Adipose tissue (tissue), 3 donors: ENCODE measurements around the gene KIF2C. TPM values are rescaled to one million over a fixed set of nuclear protein-coding genes. Genes with fewer than 3 reads are reported as not detected.
A peak's percentile ranks its signal among the peaks of the same experiment; 100 is the strongest.
"Not testable (repeated sequence)": the region's sequence is repeated elsewhere in the genome, so short reads cannot be mapped to it uniquely, and the experiment has no call there.

Experiments used
- H3K27ac ChIP-seq: one replicate; pipeline ENCODE4 v1.5.1; 2013; ENCODE audit warnings: low read depth, low read length
- WGBS, 3 donors: extraction: QIAGEN DNeasy Blood & Tissue Kit; methylation state at CpG; one replicate each; pipeline ENCODE4 v1.1.7; 2013; 5-methylcytosine and 5-hydroxymethylcytosine counted together
- polyA plus RNA-seq, 3 donors: library from polyadenylated mRNA; stranded (reverse); fragments of 200-250 nt; gene quantifications; one replicate each; pipeline ENCODE4 v1.2.3, GENCODE V29; 2013
- donor health status: healthy with polysubstance abuse.
- donor health status: Bipolar disorder and iron deficiency.
- donor health status: healthy.

KIF2C gene
- polyA plus RNA-seq, 3 donors, result 0.18 to 0.45 (median 0.45) TPM

- WGBS, 3 donors, result 88% methylated on average over 13 of the region's 13 CpGs
- H3K27ac ChIP-seq, result no peak overlapping the region
Observed at GRCh38 chr1:44803312-44804095, 63.9 kb downstream of the KIF2C start.

DNA sequence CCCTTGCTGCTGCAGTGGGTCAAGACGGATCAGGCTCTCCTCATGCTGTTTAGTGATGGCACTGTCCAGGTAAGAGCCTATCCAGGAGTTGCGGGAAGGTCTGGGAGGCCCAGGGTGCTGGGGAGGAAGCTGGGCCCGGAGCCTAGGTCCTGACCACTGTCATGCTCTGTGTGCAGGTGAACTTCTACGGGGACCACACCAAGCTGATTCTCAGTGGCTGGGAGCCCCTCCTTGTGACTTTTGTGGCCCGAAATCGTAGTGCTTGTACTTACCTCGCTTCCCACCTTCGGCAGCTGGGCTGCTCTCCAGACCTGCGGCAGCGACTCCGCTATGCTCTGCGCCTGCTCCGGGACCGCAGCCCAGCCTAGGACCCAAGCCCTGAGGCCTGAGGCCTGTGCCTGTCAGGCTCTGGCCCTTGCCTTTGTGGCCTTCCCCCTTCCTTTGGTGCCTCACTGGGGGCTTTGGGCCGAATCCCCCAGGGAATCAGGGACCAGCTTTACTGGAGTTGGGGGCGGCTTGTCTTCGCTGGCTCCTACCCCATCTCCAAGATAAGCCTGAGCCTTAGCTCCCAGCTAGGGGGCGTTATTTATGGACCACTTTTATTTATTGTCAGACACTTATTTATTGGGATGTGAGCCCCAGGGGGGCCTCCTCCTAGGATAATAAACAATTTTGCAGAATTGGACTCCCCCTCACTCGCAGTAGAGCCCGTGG lies 65.8 kb downstream of the KIF2C start:
- H3K27ac ChIP-seq, result no peak overlapping the region
- 90 to 93% (median 92%) methylated on average over 20 of the region's 20 CpGs for WGBS, 3 donors

- WGBS, 3 donors, result 90 to 95% (median 91%) methylated on average over 53 to 70 of the region's 70 CpGs
- H3K27ac ChIP-seq, result peak overlapping the region; percentile 97
Observed at GRCh38 chr1:44806025-44806703, 66.5 kb downstream of the KIF2C start.

- peak within 1 kb of the TSS; percentile 97 for H3K27ac ChIP-seq
- 30 to 59% (median 37%) methylated on average over 7 of the region's 7 CpGs for WGBS, 3 donors
Observed at GRCh38 chr1:44806704-44807363, 67.2 kb downstream of the KIF2C start, which contains the start of gene DYNLT4. DYNLT4 (minus strand) TSS chr1:44807351; CDS start chr1:44806668, 683 bp downstream.

DNA sequence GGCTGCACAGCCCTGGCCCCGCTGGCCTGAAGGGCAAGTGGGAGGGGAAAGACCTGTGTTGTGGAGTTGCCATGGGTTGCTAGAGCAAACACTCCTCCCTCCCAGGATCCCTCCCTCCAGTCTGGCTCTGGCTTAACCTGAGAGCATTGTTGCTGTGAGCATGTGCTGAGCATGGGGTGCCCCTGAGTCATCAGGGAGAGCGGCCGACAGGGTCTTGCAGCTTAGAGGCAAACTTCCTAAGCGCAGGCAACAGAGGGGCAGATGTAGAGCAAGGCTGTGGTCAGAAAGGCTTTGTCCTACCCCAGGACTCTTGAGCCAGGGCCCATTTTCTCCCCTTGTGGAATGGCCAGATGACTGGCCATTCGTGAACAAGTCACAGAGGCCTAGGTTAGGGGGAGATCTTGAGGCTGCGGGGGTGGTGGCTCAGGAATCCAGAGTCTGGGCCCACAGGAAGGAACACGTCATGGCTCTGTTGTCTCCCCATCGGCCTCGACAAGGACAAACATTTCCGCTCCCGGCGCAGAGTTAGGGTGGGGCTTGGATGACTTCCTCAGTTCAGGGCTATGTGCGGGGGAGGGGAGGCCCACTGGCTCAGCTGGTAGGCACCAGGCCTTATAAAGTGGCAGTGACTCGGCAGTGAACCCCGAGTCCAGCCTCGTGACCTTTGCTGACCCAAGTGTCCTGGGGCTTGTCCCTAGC lies 67.9 kb downstream of the KIF2C start:
- peak overlapping the region; percentile 97 for H3K27ac ChIP-seq
- 0 to 7% (median 0%) methylated on average over 16 of the region's 16 CpGs for WGBS, 3 donors

DNA sequence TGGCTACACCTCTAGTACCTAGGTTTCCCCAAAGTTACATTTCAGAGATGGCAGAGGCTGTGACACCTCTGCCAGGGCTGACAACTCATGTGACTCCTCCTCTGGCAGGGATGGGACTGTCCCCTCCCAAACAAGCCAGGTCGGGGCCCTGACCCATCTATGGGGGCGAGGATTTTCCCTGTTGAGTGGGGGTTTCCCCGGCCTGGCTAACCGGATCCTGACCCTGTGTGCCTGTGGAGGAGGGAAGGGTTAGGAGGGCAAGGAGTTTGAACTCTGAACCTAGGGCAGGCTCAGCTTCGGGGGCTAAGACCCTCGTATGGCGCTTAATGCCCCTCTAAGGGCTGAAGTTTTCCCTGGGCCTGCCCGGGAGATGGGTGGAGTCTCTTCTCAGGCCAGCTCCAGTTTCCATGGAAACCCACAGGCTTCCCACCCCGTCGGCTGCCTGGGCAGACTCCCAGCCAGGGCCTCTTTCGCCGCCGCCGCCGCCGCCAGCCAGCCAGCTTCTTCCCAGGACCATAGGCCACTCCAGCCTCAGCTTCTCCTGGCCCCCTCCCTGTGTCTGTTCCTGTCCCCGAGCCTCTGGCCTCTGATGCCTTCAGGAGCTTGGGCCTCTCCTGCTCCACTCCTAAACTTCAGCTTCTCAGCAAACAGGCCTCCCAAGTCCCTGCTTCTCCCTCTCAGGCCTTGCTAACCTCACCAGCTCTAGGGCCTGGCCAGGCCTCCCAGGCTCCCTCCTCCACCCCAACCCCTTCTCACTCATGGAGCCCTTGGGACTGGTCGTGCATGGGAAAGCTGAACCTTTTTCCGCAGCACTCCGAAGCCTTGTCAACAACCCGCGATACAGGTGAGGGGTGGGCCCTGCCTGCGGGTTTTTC lies 68.7 kb downstream of the KIF2C start, which contains the start of gene BTBD19:
BTBD19 (plus strand) TSS at position 461 of the 875 bp plus-strand sequence; CDS start at position 759, 298 bp downstream.
- 9 to 25% (median 12%) methylated on average over 23 of the region's 23 CpGs for WGBS, 3 donors
- H3K27ac ChIP-seq, result peak within 1 kb of the TSS; percentile 97

GRCh38 chr1:44808938-44809917 lies 69.6 kb downstream of the KIF2C start:
- 17 to 52% (median 17%) methylated on average over 6 of the region's 6 CpGs for WGBS, 3 donors
- H3K27ac ChIP-seq, result peak overlapping the region; percentile 97

DNA sequence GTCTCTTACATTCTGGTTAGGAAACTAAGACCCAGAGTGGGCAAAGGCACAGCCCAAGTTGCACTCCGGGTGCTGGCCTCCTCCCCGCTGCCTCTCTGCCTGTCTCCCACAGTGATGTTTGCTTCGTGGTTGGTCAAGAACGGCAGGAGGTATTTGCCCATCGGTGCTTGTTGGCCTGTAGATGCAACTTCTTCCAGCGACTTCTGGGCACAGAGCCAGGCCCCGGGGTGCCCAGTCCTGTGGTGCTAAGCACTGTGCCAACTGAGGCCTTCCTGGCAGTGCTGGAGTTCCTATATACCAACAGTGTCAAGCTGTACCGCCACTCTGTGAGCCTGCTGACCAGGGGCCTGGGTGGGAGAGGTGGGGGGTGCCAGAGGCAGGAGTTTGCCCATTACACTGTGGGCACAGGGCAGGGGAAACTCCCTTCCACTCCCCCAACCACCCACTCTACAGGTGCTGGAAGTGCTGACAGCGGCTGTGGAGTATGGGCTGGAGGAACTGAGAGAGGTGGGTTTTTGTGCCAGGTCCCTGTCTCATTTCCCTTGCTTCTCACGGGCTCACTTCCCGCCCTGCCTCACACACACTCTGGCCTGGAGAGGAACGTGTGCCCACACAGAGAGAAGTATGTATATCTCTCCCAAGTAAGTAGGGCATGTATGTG lies 70.6 kb downstream of the KIF2C start:
- WGBS, 3 donors, result 26 to 39% (median 33%) methylated on average over 12 of the region's 12 CpGs
- peak overlapping the region; percentile 97 for H3K27ac ChIP-seq

GRCh38 chr1:44810762-44811105 lies 71.1 kb downstream of the KIF2C start:
- not testable (repeated sequence) for H3K27ac ChIP-seq
- WGBS, 3 donors, result 85 to 91% (median 89%) methylated on average over 4 of the region's 4 CpGs

GRCh38 chr1:44811234-44811633 lies 71.6 kb downstream of the KIF2C start:
- 77 to 87% (median 79%) methylated on average over 8 of the region's 8 CpGs for WGBS, 3 donors
- H3K27ac ChIP-seq, result no peak overlapping the region

DNA sequence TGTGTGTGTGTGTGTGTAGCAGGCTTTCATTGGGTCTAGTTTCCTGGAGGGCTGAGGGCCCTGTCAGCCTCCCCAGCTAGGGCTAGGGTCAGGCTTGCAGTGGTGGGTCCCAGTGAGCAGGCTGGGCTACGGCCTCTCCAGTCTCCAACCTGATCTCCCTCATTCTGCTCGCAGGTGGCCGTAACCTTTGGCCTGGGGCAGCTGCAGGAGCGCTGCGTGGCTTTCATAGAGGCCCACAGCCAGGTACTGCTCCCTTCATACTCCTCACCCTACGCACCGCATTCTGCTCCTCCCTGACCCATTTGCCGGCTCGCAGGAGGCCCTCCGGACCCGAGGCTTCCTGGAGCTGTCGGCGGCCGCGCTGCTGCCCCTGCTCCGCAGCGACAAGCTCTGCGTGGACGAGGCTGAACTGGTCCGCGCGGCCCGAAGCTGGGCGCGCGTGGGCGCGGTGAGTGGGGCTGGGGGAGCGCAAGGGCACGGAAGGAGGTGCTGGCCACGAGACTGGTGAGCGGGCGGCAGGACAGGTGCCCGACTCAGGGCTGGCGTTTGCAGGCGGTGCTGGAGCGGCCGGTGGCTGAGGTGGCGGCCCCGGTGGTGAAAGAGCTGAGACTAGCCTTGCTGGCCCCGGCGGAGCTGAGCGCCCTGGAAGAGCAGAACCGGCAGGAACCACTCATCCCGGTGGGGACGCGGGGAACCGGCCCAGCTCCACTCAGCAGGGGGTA lies 73.3 kb downstream of the KIF2C start:
- 47 to 80% (median 73%) methylated on average over 44 to 48 of the region's 48 CpGs for WGBS, 3 donors
- no peak overlapping the region for H3K27ac ChIP-seq

DNA sequence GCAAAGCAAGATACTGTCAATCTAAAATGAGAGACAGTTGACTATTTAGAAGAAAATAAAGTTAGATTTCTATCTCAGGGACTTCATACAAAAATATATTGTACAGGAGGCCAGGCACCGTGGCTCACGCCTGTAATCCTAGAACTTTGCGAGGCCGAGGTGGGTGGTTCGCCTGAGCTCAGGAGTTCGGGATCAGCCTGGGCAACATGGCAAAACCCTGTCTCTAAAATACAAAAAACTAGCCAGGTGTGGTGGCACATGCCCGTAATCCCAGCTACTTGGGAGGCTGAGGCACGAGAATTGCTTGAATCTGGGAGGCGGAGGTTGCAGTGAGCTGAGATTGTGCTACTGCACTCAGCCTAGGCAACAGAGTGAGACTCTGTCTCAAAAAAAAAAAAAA lies 76.3 kb downstream of the KIF2C start:
- not testable (repeated sequence) for H3K27ac ChIP-seq
- 90 to 96% (median 94%) methylated on average over 9 of the region's 9 CpGs for WGBS, 3 donors

DNA sequence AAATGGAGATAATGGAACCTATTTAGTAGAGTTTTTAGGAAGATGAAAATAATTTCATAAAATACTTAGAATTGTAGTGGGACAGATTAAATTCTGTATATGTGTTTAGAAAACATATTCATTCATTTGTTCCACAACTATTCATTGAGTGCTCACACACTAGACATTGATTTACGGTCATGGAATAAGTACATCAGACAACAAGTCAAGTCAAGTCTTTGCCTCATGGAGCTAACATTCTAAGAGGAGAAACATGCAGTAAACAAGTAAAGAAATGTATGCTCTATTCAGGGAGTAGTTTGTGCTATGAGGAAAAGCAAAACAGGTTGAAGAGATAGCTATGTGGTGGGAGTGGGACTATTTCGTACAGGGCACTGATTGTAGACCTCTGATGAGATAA lies 77.7 kb downstream of the KIF2C start:
- no peak overlapping the region for H3K27ac ChIP-seq
- WGBS, 3 donors, result 76 to 94% (median 93%) methylated on average over 2 of the region's 2 CpGs
